Middle frontal gyrus (tissue), 1 donor: ENCODE results near the gene MAP3K10.

Experiments
- DNase-seq: peaks from one replicate; pipeline ENCODE4 v3.0.0-alpha.2; 2015; ENCODE audit warnings: low spot score; ENCODE audit errors: extremely low spot score

The MAP3K10 gene

DNA sequence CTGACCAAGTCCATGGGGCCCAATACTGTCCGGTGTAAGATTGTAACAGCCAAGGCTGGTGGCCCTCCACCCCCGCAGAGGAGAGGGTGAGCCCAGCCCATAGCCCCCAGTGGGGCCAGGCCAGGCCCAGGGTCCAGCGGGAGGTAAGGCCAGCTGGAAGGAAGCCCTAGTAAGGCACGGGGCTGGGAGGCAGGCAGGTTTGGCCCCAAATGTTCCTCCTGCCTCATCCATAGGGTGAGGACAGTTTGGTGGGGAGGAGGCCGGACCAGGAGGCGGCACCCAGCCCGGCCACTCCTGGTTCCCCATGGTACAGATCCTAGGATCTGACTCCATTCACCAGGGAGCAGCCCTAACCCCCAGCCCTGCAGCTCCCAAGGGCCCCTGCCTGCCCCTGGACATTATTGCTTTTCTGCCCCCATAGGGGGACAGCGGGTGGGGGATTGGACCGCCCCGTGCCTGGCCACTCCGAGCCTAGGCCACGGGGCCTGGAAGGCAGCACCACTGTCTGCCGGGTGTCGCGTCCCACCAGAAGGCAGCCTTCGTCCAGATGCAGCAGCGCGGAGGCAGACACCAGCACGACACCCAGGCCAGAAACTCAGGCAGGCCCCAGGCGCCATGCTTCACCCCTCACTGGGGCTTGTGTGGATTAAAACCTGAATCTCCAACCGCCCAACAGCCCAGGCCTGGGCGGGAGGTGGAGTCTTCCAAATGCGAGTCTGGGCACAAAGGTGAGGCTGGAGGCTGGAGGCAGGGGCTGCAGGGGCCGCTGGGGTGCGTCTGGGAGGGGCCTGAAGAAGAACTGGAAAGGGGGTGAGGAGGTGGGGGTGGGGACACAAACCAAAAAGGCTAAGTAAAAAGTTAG lies 42.0 kb downstream of the MAP3K10 start:
- DNase-seq = no peak

DNA sequence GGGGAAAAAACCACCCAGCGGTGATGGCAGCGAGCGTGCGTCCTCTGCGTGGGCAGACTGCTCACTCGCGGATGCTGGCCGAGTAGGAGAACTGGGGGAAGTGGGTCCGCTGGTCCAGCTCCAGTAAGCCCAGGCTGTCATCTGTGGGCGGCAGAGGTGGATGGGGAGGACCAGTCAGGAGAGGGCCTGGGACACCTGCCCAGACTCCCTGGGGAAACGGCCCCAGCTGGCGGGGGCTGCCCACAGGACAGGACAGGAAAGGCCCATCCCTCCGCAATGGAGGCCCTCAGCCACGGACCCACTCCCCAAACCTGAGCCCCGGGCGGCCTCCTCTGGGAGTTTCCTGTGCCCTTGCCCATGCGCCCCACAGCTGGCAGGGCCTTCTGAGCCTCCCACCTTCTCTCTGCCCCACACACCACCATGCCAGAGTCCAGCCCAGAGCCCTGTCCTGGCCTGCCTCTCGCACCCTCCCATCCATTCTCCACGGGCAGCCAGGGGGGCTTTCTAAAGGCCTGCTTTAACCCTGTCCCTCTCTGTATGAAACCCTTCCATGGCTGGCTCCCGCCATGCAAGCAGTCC lies 42.7 kb downstream of the MAP3K10 start:
- DNase-seq = no peak

DNA sequence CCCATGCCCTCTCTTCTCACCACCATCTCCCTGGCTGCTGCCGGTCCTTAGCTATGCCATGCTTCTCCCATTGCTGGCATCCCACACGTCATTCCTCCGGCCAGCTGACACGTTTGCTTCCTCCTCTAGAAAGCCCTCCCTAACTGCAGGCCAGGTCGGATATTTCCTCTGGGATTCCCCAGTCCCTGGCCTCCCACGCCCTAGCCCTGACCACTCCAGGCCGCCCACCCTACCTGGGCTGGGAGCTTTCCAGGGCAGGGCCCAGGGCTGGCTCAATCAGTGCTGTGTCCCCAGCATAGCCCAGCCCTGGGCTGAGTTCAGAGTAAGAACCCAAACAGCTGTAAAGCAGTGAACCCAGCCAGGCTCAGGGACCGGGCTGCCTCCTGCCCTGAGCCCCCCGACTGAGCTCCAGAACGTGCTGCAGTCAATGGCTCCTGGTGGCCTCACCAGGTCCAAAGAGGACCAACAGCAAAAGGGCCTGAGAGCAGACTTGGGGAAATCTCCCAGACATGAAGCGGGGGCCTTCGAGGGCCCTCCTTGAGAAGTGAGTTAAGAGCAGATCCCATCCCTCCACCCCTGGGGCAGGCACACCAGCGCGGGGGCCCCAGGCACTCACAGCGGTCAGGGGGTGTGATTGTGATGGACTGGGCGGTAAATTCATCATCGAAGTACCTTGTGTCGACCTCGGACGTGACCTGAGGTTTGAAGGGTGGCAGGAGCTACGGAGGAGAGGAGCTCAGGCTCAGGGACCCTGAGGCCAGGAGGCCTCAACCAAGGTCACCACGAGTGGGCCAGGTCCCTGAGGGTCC lies 43.4 kb downstream of the MAP3K10 start:
- no peak for DNase-seq

DNA sequence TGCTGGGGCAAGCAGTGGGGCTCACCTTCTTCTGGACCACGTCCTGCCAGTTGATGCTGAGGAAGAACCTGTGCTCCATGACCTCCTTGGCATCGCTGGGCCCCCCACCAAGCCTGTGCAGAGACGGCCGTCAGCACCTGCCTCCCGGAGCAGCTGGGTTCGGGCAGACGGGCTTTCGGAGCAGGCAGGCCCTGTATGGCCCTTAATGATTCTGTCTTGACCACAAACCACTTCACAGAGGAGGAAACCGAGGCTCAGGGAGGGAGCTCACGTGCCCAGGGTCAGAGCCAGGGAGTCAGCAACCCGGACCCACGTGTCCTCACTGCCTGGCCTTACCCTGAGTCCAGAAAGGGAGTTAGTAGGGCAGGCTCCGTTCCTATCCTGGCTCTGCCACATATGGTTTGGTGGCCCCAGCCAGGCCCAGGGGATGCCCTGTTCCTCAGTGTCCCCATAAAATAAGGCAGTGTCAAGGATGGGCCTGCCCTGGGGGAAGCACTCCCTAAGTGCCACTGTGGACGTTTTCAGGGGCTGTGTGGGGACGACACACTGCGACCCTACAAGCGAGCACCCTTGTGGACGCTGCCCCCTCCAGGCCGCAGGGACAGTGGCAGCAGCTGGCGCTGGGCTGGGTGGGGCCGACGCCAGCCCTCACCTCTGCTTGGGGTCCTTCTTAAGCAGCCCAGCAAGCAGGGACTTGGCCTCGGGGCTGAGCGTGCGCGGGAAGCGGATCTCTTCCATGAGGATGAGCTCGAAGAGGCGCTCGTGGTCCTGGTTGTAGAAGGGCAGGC lies 44.2 kb downstream of the MAP3K10 start:
- DNase-seq = no peak

DNA sequence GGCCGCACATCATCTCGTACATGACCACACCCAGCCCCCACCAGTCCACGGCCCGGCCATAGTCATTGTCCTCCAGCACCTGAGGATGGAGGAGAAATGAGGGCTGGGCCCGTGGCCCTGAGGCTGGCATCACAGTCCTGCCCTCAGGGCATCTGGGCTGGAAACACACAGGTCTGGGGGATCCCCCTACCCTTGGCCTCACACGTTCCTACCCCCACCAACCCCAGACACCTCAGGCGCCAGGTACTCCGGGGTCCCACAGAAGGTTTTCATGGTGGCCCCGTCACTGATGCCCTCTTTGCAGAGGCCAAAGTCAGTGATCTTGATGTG lies 44.8 kb downstream of the MAP3K10 start:
- no peak for DNase-seq

DNA sequence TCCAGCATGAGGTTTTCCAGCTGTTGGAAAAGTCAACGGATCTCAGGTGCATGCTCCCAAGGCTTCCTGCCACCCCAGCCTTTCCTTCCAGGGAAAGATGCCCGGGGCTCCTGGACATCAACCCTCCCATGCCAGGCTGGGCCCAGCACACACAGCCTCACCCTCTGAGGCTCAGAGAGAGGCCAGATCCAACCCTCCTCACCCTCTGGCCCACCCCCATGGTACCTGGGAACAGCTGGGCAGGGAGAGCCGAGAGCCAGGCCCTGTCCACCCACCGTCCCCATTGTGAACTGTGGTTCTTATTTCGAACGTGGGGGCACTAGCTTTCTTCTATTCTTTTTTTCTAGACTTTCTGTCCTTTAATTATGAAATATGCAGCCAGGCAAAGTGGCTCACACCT lies 45.1 kb downstream of the MAP3K10 start:
- DNase-seq = no peak

DNA sequence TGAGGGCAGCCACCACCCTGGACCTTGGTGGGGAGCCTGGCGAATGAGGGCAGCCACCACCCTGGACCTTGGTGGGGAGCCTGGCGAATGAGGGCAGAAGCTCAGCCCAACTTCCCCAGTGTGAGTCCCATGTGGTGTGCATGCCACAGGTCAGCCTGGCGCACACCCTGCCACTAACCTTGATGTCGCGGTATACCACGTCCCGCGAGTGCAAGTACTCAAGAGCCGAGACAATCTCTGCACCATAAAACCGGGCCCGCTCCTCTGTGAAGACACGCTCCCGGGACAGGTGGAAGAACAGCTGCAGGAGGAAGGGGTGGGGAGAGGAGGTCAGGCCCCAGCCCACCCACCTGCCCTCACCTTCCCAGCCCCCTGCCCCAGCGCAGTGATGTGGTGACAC lies 46.6 kb downstream of the MAP3K10 start:
- DNase-seq = no peak

DNA sequence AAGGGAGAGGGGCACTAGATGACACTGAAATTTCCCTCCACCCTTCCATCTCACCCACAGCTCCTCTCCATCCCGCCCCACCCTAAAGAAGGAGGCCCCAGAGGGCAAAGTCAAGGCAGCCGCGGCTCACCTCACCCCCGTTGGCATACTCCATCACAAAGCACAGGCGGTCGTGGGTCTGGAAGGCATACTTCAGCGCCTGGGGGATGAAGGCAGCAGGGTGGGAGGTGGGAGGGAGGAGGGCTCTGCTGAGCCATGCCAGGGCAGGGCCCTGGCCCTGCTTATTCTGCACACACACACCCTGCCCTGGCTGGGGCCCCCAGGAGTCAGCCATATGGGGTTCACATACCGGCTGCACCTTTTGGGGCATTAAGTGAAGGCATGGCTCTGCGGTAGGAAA lies 47.5 kb downstream of the MAP3K10 start:
- DNase-seq = no peak

DNA sequence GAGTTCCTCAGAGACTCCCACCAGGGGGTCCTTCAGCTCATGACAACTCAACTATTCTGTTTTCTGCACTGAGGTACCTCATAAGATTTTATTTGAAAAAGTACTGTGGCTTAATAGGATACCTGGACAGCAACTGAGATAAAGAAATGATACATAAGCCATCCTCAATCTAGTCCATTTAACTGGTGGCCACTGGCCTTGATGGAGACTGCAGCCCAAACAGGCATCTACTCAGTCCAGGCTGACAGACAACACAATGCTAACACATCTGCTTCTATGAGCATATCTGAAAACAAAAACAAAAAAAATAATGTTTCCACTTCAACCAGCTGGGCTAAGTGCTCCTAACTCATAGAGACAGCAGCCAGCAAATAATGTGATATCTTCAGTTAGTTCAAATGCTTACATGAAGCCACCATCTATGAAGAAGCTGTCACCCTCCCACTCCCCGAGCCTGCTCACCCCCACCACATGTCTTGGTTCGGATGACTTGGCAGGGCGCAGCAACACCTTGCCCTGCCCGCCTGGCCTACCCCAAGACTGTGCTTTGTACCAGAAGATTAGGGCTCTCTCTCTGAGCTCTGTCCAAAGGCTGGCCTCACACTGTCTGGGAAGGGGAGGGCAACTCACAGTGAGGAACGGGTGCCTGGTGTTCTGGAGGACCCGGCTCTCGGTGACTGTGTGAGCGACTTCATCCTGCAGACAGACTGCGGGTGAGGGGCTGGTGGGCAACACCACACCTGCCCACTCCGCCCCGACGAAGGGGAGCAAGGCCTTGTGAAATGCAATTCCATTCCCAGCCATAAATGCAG lies 48.4 kb downstream of the MAP3K10 start:
- no peak for DNase-seq

DNA sequence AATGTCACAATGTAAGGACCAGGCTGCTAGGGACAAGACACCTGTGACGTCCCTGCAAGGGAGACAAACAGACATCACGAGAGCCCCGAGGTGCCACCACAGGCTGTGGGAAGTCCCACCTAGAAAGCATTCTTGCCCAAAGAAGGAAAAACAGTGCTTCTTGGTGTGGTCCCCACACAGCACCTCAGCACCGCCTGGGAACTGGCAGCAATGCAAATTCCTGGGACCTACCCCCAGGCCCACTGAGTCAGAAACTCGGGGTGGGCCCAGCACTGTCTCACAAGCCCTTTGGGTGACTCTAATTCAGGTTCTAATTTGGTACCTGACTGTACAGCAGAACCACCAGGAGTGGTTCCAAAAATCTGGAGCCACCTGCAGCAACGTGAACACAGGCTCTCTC lies 49.1 kb downstream of the MAP3K10 start:
- DNase-seq = no peak

DNA sequence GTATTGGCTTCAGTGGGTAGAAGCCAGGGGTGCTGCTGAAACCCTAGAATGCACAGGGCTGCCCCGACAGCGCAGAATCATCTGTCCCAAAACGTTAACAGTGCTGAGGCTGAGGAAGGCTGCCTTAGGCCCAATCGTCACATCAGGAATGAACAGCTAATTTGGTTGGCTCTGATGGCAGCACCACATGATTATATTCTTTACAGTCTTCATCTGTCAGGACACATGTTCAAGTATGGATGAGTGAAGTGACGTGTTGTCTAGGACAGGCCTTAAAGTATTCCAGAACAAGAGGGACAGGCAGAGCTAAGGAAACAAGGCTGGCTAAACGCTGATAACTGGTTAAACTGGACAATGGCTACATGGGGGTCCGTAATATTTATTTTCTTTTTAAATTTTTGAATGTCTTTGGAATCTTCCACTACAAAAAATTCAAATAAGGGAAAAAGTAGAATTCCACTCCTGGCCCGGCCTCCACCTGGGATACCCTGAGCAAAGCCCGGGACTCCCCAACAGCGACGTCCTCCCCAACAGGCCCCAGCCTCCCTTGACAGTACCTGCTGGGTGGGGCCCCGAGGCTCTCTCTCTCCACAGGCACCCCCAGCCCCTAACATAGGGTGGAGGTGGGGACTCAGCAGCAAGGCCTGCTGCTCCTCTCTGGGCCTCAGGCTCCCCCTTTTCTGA lies 50.0 kb downstream of the MAP3K10 start:
- DNase-seq = no peak

DNA sequence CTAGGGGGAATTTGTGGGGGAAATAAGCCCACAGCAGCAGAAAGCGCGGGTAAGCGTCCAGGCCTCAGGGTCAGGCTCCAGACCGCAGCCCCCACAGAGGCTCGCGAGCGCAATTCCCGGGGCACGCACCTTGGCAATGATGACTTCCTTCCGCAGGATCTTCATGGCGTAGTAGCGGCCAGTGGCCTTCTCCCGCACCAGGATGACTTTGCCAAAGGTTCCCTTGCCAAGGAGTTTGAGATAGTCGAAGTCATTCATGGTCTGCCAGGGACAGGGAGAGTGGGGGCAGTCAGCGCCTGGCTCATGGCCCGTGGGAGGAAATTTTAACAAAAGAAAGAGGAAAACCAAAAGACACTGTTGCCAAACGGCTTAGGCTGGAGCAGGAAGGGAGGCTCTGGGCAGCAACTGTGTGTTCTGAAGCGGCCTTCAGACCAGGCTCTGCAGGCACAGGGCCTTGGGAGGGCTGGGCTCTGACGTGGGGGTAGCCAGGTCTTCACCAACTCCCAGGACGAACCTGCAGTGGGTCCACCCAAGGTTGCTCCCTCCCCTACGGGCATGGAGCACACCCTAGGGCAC lies 50.7 kb downstream of the MAP3K10 start:
- peak; percentile 79 for DNase-seq

DNA sequence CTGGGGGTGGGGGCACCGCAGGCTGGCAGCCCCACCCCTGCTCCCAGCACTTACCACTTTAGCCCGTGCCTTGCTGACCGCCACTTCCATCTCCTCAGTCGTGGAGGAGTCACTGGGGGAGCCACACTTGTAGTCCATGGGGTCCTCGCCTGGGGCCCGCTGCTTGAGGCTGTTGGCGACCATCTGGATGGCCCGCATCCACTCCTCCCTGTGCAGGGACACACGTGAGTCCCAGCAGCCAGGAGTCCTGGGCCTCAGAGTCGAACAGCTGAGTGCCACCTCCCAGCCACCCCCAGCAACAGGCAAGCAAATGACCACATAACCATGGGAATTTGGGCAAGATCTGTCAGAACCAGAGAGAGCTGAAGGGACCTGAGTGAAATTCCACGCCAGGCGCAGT lies 51.3 kb downstream of the MAP3K10 start:
- DNase-seq = no peak

DNA sequence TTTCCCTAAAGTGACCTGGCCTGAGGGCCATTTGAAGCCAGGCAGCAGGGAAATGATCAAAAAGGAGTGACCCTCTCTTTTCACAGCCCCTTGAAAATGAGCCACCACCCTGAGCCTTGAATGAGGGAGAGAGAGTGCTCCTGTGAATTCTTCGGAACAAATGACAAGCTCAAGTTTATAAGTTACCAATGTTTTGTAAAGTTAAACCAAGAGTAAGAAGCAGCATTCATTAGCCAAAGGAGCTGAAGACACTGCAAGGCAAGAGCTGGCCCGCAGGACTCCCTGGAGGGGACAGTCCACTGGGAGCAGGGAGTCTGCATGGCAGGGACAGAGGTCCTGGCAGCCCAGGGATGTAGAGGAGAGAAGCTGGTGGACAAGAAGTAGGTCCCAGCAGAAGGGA lies 52.0 kb downstream of the MAP3K10 start:
- no peak for DNase-seq

DNA sequence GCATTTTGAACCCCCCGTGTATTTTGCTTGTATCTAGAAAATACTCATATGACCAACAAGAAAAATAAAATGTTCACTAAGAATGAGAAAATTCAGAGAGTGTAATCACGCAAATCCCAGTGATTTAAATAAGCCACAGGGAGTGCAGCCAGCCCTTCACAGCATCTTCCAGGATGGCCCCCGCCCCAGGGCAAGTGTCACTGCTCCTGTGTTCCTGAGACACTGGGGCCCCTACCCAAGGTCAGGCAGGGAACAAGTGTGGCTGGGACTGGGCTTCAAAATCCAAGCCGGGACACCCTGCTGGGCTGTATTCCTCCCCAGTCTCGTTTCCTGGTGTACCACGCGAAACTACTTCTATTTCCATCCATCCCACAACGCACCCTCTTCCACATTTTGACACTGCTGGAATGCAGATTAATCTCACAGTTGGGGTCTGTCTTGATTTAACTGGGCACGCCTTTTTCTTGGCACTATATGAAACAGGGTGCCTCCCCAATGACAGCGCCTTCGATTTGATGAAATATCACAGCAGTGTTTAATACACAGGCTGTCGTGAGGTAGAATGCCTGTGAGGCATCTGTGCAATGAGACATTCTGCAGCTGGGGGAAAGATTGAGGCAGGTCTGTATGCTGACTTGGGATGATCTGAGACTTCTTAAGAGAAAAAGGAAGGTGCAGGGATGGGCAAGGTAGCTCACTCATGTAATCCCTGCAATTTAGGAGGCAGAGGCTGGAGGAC lies 53.5 kb downstream of the MAP3K10 start:
- no peak for DNase-seq

DNA sequence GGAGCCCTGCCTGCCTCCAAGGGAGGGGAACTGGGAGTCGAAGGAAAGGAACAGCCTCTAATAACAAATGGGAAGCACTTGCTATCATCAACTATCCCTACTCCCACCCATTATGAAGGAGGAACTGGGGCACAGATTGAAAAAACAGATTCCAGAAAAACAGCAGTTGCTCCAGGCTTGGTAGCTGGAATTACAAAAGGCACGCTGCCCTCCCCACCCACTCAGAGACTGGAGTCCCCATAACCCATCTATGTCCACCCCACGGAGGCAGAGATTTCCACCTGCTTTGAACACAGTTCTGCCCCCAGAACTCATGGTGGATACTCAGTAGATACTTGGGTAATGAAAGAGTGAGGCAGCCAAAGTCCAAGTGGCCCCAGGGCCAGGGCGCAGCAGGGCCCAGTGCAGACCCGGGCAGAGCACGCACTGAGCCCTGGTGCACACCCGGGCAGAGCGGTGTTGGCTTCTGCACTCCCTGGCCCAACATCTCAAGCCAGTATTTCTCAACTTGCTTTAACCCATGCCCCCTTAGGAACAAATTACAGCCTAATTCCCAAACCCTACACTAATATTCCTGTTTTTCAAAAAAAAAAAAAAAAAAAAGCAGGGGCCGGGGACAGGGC lies 54.4 kb downstream of the MAP3K10 start:
- DNase-seq = no peak

DNA sequence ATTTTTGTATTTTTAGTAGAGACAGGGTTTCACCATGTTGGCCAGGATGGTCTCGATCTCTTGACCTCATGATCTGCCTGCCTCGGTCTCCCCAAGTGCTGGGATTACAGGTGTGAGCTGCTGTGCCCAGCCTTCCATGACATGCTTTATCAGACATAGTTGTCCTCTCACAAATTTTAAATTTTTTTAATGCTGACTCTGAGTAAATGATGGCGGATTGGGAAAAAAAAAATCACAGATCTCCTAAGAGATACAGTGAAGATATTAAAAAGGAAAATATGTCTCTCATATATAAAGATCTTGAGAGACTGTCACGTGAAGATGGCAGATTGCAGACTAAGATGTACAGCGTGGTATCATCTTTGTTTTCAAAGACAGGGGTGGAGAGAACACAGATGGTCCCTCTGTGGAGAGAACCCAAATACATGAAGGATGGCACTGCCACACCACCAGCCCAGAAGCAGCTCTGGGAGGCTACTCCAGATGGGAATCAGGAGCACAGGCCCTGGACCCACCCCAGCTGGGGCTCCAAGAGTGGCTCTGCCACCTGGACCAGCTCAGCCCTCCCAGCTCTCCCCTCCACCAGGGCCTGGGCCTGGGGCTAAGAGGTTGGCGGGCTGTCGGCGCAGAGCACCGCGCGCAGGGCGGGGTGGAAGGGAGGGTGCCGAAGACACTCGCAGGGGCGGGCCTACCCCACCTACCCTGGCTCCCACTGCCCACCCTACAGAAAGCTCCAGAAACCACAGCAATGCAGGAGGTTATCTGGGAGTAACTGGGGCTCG lies 55.3 kb downstream of the MAP3K10 start:
- DNase-seq = no peak

DNA sequence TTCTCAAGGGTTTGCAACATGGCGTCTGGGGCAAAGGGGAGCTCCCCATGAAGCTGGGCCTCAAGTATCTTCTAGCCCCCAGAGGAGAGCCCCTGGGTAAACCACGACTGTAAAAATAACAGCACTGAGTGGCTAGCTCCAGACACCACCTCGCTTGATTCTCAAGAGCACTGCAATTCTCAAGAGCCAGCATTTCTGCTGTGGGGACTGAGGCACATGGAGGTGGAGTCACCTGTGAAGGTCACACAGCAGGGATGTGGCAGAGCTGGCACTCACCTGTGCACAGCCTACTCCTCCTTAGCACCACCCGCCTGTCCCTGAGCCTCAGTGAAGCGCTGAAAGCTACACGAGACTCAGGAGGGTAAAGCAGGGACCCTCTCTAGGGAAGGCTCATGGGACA lies 56.0 kb downstream of the MAP3K10 start:
- DNase-seq = no peak
